ENCODE measurements around the gene CDCA3.

The CDCA3 gene

GRCh38 chr12:6832125-6832524, 19.0 kb downstream of the CDCA3 start:
- DNase-seq (ENCODE audit: low read depth) = no peak

DNA sequence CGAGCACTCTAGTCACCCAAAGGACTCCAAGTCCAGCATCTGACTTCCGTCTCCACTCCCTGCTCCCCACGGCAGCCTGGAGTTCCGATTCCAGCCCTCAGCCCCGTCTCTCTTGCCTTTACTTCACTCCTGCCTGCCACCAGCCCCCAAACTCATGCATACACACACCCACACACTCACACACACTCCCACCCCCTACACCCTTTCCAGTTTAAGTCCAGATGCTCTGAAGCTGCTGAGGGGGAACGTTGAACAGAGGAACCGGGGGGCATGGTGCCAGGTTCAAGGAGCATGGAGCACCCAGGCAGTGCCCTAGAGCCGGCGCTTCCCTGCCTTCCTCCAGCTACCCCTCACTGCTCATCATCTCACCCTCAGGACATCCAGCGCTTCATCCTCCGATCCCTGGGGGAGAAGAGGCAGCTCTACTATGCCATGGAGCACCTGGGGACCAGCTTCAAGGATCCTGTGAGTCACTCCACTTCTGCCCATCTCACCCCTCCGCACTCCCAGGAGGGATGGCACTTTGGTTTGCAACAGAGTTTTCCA, 19.6 kb downstream of the CDCA3 start:
- DNase-seq (ENCODE audit: low read depth) = no peak

DNA sequence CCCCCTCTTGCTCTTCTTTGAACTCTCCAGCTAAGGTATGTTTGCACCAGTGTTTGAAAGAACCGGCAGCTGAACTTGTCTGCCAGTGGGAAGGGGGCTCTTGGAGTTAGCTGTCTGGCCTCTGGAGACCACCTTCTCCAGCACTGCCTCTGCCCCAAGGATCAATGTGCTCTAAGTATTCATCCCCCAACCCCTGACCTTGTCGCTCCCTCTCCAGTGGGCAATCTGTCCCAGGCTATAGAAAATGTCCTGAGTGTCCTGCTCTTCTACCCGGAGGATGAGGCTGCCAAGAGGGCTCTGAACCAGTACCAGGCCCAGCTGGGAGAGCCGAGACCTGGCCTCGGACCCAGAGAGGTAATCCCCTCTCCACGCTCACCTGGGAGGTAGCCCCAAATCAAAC, 20.1 kb downstream of the CDCA3 start:
- DNase-seq (ENCODE audit: low read depth) = no peak

DNA sequence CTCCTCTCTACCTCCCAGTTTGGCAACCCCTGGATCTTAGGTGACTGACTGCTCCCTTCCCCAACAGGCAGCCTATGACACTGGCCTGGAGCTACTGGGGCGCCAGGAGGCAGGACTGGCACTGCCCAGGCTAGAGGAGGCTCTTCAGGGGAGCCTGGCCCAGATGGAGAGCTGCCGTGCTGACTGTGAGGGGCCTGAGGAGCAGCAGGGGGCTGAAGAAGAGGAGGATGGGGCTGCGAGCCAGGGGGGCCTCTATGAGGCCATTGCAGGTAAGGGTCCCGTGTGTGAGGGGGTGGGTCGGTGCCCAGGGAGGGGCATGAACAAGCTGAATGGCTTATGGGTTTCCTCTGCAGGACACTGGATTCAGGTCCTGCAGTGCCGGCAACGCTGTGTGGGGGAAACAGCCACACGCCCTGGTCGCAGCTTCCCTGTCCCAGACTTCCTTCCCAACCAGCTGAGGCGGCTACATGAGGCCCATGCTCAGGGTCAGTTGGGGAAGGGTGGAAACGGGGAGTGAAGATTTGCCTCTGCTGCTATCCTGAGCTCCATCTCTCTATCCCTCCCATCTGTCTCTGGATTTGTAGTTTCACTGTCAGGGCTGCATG, 20.7 kb downstream of the CDCA3 start:
- DNase-seq (ENCODE audit: low read depth) = no peak

- DNase-seq (ENCODE audit: low read depth) = no peak
Measured at GRCh38 chr12:6829536-6830220, 21.4 kb downstream of the CDCA3 start.

DNA sequence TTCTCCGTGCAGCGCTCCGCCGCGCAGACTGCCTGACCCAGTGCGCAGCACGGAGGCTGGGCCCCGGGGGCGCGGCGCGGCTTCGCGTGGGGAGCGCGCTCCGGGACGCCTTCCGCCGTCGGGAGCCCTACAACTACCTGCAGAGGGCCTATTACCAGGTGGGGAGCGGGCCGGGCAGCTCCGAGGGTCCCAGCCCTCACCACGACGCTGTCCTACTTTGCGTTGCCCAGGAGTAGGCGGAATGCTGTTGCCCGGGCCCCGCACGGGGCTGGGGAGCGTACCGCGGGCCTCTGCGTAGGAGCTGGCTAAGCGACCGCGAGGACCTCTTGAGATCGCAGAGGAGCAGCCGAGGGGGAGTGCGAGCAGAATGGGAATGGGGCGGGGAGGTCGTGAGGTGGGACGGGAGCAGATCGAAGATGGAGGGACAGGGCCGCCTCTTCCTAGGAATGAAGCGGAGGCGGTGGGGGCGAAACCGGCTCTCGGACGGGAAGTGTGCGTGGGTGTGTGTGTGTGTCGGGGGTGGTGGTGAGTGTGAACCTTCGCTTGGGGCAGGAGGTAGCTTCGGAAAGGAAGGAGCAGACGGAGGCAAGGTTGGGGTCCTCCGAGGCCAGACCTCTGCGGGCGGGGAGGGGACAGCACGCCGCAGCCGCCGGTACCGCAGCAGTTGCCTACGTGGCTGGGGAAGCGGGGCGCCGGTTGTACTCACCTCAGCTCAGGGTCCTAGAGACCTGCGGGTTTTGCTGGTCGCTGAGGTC, 22.1 kb downstream of the CDCA3 start:
- DNase-seq (ENCODE audit: low read depth) = no peak

DNA sequence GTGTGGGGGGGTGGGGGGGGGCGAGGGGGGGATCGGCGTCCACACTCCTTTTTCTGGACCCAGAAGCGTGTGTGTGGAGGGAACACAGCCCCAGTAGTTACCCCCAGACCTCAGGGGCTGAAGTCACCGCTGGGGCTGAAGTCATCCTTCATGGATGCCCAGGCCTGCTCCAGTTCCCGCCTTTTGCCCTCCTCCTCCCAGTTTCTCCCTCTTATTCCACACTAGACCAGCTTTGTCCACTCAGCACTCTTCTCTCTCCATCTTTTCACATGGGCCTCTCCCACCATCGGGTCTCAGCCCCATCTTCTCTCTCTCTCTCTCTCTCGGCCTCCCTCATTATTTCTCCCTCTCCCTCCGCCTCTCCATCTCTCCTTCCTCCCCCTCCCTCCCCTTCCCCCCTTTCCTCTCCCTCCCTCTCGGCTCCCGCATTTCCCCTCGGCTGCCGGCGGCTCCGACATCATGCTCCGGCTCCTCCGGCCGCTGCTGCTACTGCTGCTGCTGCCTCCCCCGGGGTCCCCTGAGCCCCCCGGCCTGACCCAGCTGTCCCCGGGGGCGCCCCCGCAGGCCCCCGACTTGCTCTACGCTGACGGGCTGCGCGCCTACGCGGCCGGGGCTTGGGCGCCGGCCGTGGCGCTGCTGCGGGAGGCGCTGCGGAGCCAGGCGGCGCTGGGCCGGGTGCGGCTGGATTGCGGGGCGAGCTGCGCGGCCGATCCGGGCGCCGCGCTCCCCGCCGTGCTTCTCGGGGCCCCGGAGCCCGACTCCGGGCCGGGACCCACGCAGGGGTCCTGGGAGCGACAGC, 22.9 kb downstream of the CDCA3 start, which contains the start of gene P3H3:
TSS of gene P3H3 (plus strand) at position 426 of the 799 bp plus-strand sequence. CDS start at position 460, 34 bp downstream.
- DNase-seq (ENCODE audit: low read depth) = no peak

- no peak for DNase-seq (ENCODE audit: low read depth)
Measured at GRCh38 chr12:6827437-6827911, 23.6 kb downstream of the CDCA3 start.

DNA sequence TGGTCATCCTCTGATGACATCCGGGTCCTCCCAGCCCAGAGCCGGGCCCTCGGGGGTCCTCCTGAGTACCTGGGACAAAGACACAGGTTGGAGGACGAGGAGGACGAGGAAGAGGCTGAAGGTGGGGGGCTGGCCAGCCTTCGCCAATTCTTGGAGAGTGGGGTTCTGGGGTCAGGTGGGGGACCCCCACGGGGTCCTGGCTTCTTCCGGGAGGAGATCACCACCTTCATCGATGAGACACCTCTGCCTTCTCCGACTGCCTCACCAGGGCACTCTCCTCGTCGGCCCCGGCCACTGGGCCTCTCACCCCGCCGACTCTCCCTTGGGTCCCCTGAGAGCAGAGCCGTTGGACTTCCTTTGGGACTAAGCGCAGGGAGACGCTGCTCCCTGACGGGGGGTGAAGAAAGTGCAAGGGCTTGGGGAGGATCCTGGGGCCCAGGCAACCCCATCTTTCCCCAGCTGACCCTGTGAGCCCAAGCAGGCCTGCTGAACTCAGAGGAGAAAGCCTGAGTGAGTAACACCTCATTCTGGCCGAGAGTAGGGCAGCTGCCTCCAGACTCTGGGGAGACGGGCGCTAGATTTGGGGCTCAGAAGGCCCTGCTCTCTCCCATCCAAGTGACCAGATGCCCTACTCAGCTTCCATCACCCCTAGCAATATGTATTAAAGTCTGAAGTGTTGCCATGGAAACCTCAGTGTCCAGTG, 24.2 kb downstream of the CDCA3 start:
- DNase-seq (ENCODE audit: low read depth) = no peak

- no peak for DNase-seq (ENCODE audit: low read depth)
Measured at GRCh38 chr12:6826125-6826733, 24.9 kb downstream of the CDCA3 start.

DNA sequence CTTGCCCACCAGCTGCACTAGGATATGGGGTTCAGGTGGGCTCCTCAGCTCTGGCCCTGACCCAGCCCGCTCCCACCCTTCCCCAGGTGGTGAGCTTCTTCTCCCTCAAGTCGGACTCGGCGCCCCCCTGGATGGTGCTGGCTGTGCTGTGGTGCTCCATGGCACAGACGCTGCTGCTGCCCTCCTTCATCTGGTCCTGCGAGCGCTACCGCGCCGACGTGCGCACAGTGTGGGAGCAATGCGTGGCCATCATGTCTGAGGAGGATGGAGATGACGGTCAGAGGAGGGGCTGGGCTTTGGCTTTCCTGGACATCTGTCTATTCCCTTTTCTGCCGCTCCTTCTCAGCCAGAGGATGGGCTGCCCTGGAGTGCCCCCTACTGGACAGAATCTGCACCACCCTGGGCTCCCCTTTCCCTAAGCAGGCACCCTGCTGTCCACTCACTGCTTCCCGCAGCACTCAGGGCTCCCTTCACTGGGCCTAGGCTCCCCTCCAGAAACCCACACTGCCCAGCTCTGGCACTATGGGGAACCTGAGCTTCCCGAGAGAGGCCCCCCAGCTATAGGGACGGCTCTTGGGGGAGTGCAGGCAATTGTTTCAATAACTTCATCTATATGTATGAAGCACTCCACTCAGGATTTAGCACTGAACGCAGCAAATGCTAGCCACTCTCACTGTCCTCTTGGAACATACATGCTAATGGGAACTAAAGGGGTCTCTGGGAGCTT, 25.5 kb downstream of the CDCA3 start:
- DNase-seq (ENCODE audit: low read depth) = peak; percentile 70

GRCh38 chr12:6824901-6825381, 26.1 kb downstream of the CDCA3 start:
- no peak for DNase-seq (ENCODE audit: low read depth)

DNA sequence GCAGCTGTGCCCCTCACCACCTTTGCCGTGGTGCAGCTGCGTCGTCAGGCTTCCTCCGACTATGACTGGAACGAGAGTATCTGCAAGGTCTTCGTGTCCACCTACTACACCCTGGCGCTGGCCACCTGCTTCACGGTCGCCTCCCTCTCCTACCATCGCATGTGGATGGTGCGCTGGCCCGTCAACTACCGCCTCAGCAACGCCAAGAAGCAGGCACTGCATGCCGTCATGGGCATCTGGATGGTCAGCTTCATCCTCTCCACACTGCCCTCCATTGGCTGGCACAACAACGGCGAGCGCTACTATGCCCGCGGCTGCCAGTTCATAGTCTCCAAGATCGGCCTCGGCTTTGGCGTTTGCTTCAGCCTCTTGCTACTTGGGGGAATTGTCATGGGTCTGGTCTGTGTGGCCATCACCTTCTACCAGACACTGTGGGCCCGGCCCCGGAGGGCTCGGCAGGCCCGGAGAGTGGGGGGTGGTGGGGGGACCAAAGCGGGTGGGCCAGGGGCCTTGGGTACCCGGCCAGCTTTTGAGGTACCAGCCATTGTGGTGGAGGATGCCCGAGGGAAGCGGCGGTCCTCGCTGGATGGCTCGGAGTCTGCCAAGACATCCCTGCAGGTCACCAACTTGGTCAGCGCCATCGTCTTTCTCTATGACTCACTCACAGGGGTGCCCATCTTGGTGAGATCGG, 26.9 kb downstream of the CDCA3 start:
- DNase-seq (ENCODE audit: low read depth) = no peak

DNA sequence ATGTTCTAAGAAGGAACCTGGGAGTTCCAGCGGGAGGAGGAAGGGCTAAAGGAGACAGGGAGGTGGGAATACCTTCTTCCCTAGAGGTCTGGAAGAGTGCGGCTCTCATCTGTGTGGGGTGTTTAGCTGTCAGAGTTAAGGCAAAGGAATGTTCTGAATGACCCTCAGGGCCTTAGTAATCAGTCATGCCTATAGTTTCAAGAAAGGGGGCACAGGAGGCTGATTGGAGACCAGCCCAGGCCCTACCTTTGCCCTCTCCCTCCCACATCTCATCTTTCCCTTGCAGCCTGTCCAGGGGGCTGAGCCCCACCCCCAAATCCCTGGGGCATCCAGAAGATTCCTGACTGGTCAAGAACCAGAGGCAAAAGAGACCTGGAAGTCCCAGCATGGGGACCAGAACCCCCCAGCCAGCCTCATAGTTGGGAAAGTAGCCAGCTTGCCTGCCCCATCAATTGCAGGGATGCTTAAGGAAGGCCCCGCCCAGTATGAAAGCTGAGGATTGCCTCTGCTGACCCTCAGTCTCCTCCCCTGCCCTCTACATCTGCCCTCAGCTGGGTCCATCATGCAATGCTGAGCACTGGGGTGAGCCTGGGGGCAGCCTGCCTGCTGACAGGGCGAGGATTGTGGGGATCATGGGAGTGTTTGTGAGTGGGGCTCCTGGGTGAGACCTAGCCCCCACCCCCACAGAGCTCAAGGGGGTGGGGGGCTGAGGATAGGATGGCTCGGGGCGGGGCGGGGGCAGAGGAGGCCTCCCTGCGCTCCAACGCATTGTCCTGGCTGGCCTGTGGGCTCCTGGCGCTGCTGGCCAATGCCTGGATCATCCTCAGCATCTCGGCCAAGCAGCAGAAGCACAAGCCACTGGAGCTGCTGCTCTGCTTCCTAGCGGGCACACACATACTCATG, 27.7 kb downstream of the CDCA3 start:
- no peak for DNase-seq (ENCODE audit: low read depth)

DNA sequence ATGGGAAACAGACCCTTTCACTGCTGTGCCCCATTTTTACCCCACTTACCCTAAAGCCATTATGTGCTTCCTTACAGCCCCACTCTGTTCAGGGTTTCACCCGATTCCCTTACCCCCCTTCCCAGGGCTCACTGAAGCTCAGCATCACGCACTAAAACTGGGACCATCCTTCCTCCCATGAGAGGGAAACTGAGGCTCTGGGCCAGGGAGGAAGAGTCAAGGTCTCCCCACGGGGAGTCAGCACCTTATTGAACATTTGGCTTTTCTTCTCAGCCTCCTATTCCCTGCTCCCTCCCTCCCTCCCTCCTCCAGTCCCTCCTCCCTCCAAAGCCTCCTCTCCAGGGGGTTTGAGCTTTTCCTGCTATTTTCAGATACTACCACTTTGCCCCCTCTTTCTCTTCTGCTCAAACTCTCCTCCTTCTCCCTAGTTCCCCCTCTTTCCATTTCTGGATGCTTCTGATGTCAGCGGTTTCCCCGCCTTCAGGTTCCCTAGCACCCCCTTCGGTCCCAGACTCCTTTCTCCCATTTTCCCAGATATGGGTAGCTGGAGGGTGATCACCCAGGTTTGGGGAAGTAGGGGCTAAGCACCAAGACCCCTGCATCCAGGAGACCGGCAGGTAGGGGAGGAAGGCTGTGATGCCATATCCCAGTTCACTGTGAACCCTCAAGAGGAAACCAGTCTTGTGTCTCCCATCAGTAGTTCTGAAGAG, 28.5 kb downstream of the CDCA3 start:
- DNase-seq (ENCODE audit: low read depth) = no peak

DNA sequence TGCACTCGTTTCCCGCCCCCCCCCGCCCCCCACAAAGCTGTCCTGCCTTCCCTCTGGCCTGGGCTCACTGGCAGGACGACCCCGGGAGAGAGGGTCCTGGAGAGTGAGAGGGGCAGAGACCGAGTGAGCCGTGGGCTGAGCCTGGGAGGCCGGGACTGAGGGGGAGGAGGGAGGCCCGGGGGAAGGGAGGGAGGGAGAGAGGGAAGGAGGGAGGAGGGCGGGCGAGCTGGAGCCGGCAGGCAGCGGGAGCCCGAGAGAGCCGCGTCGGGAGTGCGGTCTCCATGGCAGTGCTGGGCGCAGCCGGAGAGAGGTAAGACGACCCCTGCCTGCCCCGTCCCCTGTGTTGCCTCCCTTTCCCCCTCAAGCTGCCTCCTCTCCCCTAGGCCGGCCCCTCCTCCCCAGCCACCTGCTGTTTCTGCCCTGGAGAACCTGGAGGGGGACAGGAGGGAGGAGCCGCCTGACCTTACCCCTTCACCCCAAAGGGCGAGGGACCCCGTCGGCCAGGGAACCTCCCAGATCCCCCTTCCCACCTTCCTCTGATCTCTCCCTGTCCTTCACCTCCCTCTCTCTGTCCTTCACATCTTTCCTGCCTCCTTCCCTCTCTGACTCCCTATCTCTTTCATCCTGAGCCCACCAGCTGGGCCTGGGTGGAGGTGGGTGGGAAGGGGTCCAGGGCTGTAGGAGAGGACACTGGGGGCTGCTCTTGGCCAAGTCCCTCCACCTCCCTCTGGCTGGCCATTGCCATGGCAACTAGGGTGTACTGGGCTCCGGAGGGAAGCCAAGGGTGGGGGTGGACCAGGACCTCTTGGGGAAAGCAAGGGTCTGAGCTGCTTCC, 29.3 kb downstream of the CDCA3 start, which contains the start of gene GPR162:
TSS of gene GPR162 (plus strand) at position 231 of the 835 bp plus-strand sequence. CDS start 2,078 bp downstream, outside the sequence.
- no peak for DNase-seq (ENCODE audit: low read depth)

Measured in T follicular helper cell (primary cell).